Sciatic nerve (tissue), 2 donors: ENCODE results near the gene TMEM220. TPM values are rescaled to one million over a fixed set of nuclear protein-coding genes. Genes with fewer than 3 reads are reported as not detected.
A peak's percentile ranks its signal among the peaks of the same experiment; 100 is the strongest.

Experiments
- ATAC-seq: fragments of 200-7000 bp; cut with Tn5 transposase; one replicate; pipeline ENCODE4 v1.9.1; 2020; ENCODE audit warnings: mild to moderate bottlenecking, moderate library complexity
- DNase-seq: peaks from one replicate; pipeline ENCODE4 v3.0.0-alpha.2; 2020; ENCODE audit warnings: low spot score
- intact Hi-C: fragments of 100-400 bp; cut with DNase I; formaldehyde crosslinking; loops from one replicate; pipeline ENCODE4 v1.14.2; 2022
- total RNA-seq: library from RNA; stranded (reverse); fragmentation: NEBNext Ultra II Directional; extraction: Animal tissue kit (Norgen Biotek cat#: 25700); gene quantifications from one replicate; pipeline ENCODE4 v1.2.1, GENCODE V29; 2021
- donor health status: DM: no; HTN: no; CAD: no.
- donor health status: DM: no; HTN: no; CAD: no.

Gene TMEM220
- total RNA-seq: 10.3 TPM

DNA sequence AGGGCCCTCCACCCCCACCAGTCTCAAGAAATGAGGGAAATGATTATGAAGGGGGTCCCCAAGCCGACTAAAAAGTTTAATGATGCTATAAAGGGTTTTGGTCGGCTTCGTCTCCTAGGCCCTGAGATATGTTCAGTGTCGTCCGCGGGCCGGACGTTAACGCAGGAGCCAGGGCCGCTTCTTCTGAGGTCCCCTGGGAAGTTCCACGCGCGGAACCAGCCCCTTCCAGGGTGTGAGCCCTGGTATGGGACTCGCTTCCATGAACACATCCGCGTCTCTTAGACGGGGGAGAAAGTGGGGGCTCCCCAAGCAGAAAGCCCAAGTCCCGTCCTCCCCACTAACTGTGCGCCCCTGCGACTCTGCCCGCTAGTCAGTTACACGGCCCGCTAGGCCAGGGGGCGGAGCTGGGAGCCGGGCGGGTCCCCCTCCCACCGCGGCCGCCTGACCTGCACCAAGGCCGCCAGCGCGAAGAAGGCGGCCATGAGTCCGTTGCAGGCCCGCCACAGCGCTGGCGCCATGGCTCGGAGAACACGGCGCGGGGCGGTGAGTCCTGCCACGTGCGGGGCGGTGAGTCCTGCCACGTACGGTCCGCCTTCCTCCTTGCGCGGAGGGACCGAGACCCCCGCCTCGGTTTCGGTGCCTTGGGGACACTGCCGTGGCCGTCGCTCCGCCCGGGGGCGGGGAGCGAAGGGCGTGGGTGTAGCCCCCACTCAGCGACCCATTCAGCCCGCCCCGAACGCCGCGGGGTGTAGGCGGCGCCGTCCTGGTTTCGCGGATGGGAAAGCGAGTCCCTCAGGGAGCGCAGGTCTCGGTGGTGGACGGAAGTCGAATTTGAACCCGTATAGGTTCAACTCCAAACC lies at the start of gene TMEM220:
TSS of gene TMEM220 (minus strand) at position 690 of the 860 bp plus-strand sequence. CDS start at position 518, 172 bp downstream.
- intact Hi-C loops: no loop called here
- DNase-seq (peak; percentile 87), ATAC-seq (peak; percentile 94)

GRCh38 chr17:10779609-10780008 lies 49.8 kb upstream of the TMEM220 start:
- ATAC-seq: no peak
- intact Hi-C loops: no loop called here
- DNase-seq: no peak

DNA sequence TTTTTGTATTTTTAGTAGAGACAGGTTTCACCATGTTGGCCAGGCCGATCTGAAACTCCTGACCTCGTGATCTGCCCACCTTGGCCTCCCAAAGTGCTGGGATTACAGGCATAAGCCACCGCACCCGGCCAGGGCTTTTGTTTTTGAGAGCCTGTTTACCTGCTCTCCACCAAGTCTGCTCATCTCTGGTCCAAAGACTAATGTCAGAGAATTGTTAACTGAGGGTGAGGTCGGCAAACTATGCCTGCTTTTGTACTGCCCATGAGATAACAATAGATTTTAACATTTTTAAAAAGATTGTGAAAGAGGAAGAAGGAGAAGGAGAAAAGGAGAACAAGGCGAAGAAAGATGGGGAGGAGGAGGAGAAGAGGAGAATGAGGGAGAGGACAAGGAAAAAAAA lies 48.1 kb upstream of the TMEM220 start:
- ATAC-seq (no peak), DNase-seq (no peak)
- intact Hi-C loops: no loop called here

- no peak for DNase-seq
- intact Hi-C loops: no loop called here
- ATAC-seq: no peak
Measured at GRCh38 chr17:10777131-10777807, 47.4 kb upstream of the TMEM220 start.

- ATAC-seq: no peak
- intact Hi-C loops: no loop called here
Measured at GRCh38 chr17:10776381-10776780, 46.6 kb upstream of the TMEM220 start.

DNA sequence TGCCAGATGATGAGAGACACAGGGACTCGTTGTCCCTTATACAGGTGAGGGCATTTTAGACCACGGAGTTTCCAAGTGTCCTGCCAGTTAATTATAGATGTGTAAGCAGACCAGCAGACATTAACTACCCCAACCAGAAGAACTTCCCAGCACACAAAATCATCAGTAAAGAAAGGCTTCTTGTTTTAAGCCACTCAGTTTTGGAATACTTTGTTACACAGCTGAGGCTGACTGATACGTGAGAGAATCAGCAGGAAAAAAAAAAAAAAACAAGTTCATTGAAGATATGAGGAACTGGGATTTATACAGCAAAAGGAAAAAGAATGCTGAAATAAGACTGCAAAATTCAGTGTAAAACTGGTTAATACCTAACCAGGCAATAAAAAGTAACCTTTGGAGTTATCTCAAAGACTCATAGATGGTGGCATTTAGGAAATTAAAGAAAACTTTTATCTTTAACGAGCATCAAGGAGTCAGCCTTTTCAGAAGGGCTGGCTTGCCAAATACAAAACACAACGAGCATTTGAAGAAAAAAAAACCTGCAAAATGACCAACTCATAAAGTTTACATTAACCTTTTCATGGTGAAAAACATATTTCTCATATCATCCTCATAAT lies 46.0 kb upstream of the TMEM220 start:
- DNase-seq (no peak), ATAC-seq (no peak)
- intact Hi-C loops: no loop called here

More at GRCh38 chr17:10776381-10776780, 46.6 kb upstream of the TMEM220 start:
- no peak for DNase-seq

DNA sequence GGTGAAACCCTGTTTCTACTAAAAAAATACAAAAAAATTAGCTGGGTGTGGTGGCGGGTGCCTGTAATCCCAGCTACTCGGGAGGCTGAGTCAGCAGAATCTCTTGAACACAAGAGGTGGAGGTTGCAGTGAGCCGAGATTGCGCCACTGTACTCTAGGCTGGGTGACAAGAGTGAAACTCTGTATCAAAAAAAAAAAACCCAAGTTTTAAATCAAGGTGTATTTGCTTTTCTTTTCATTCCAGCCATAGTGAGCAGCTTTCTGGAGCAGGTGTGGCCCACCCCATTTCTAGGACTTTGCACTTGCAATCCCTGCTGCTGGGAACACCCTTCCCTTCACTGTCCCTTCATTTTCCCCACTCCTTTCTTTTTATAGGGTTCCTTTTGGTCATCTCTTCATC lies 45.2 kb upstream of the TMEM220 start:
- ATAC-seq: no peak
- intact Hi-C loops: no loop called here

GRCh38 chr17:10773391-10773790 lies 43.6 kb upstream of the TMEM220 start:
- DNase-seq: no peak
- intact Hi-C loops: no loop called here
- ATAC-seq: no peak

More for the DNA sequence above, 45.2 kb upstream of the TMEM220 start:
- DNase-seq: no peak

DNA sequence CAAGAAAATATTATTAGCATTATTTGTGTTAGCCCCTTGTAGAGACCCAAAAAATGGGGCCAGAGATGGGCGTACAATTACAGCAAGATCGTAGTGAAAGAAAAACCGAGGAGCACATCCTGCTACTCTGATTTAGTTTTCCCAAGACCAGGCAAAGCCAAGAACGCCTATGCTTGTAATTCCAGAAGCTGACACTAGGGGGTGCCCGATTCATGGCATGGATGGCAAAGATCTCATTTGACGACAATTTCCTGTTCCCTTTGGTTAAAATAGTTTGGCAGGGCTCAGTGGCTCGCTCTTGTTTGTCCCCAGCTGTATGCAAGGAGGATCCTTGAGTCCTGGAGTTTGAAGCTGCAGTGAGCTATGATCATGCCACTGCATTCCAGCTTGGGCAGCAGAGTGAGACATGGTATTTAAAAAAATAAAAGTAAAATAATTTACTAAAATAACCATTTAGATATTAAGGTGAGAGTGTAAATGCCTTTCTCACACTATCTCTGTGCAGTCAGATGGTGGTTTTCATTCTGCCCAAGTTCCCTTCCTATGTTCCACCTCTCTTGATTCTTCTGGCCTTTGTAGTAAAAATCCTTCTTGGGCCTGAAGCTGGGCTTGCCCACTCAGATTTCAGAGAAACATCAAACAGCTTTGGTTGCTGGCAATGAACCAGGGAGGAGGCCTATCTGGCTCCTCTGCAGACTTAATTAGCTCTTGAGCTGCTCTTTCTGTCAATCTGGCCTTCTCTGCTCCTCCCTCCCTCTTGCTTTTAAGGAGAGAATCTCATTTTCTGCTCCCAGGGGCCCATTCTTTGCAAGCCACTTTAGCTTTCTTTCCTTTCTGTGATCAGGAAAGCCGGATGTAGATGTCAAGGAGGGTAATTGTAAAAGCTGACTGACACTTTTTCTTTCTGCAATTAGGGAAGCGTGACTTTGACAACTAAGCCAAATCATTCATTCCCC lies 42.9 kb upstream of the TMEM220 start:
- intact Hi-C loops: no loop called here
- ATAC-seq: no peak
- no peak for DNase-seq

DNA sequence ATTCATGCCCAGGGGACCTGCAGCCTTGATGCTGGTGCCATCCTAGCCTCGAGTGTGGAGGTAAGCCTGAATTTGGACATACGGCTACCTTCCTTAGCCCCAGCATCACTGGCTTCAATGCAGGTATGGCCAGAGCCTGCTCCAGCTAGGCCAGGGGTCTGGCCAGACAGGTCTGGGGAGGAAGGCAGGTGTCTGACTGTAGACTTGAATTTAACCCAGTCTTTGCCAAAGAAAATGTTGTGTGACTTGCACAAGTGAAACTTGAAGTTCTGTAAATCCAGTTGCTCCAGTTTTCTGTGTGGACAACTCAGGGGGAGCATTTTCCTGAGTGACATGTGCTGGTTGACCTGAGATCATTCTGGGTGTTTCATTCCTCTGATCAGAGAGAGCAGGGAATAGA lies 41.3 kb upstream of the TMEM220 start:
- intact Hi-C loops: no loop called here
- ATAC-seq: no peak
- DNase-seq: no peak

- intact Hi-C loops: no loop called here
- DNase-seq (no peak), ATAC-seq (no peak)
Measured at GRCh38 chr17:10769840-10770239, 40.0 kb upstream of the TMEM220 start.

DNA sequence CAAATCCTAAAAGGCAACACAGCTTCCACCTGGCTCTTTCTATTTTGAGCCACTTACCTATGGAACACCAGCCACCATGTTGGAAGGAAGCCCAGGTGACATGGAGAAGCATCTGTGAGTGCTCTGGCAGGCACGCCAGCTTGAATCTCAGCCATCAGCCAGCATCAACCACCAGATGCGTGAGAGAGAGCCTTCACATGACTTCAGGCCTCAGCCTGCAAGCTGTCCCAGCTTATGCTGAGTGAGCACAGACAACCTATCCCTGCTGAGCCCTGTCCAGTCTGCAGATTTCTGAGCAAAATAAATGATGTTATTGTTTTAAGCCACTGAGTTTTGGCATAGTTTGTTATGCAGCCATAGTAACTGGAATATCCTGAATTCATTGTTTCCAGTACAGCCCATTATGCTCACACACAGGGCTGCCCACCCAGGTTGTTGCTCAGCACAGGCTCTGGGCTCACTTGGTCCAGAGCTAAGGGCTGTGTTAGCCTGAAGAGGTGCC lies 39.0 kb upstream of the TMEM220 start:
- intact Hi-C loops: no loop called here
- no peak for DNase-seq
- peak; percentile 24 for ATAC-seq

DNA sequence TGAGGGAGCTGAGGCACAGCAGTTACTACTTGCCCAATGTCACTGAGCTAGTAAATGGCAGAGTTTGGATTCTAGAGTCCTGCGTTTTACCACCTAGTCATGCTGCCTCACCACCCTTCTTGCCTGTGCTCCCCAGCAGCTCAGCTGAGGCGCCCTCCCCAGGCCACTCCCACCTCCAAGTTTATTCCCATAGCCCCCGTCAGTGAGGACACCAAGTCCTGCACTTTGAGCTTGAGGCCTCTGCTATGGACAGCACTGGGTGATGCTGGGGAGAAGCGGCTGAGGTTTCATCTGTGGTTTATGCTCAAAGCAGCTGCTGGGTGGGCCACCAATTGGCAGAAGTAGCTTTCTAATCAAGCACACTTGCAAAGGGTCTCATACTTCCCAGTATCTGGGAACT lies 37.4 kb upstream of the TMEM220 start:
- ATAC-seq: no peak
- intact Hi-C loops: no loop called here
- DNase-seq: no peak

DNA sequence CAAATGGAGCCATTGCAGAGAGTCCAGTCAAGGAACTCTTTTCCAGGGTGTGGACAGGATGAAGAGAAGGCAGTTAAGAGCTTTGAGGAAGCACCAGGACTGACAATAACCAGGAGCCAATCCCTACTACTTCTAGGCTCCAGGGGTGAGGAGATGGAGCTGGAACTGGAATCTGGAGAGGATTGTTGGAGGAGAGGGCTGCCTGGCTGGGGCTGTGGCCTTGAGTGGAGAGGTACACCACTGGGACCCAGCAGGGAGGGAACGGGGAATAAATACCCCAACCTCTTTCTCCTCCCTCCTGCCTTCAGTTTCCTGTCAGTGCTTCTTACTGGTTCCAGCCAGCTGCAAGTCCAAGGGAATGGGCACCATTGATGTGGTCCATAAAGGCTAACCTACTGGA lies 32.2 kb upstream of the TMEM220 start:
- DNase-seq (no peak), ATAC-seq (no peak)
- intact Hi-C loops: no loop called here

DNA sequence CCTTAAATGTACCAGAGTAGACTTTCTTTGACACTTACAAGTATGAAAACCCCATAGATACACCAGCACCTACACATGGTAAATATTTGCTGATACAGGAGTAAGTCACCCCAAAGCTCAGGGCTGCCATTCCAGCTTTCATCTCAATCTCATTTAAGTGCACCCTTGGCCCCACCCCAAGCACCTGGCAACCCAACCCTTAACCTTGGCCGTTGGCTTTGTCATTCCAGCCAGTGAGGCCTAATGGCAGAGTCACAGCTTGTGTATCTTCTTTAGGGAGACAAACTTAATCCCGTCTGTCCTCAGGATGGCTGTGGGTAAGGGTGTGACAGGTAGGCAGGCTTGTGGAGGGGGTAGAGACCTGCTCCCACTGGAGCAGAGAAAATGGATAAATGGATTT lies 31.5 kb upstream of the TMEM220 start:
- intact Hi-C loops: no loop called here
- no peak for ATAC-seq
- no peak for DNase-seq

DNA sequence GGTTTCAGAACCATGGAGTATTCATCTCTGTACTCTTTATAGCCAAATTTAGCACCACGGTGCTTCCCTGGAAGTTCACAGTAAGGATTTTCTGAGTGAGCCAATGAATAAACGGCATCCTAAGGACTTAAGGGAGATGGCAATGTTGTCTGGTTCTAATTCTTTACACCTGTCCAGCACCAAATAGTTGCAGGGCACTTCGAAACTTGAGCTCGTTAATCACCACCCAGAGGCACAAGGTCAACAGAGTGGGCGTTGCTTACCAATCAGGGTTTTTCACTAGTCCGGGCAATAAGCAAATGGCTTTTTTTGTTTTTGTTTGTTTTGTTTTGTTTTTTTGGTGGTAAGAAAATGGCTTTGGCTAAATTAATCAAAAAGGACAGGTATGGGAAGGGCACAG lies 28.2 kb upstream of the TMEM220 start:
- ATAC-seq: no peak
- no peak for DNase-seq
- intact Hi-C loops: no loop called here

GRCh38 chr17:10757647-10758046 lies 27.8 kb upstream of the TMEM220 start:
- DNase-seq (no peak), ATAC-seq (no peak)
- intact Hi-C loops: no loop called here

DNA sequence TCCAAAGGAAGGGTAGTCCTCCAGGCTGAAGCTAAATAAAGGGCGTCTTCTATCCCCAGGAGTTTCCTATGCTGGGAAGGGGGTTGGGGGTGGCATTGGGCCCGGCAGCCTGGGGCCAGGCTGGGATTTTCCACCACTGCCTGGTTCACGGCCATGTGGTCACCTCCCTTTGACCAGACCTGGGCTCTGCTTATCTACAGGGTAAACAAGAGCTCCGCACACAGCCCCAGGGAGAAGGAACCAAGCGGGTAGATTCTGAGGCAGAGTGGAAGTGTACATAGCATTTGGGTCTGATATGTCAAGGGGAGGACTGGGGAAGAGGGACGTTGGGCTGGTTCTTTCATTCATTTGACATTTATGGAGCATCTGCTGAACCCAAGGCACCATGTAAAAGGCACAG lies 27.2 kb upstream of the TMEM220 start:
- intact Hi-C loops: no loop called here
- DNase-seq (no peak), ATAC-seq (no peak)

DNA sequence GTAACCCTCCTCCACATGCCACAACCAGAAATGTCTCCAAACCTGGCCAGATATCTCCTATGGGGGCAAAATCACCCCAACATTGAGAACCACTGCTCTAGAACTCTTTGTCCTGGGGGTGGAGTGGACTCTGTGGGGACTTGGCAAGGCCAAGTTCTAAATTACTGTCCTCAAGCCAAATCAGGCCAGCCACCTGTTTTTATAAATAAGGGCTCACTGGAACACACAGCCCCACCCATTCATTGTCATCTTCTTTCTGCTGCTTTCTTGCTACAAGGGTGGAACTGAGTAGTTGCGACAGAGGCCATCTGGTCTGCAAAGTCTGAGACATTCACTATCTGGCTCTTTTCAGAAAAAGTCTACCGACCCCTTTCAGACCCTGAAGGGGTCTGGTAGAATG lies 26.8 kb upstream of the TMEM220 start:
- ATAC-seq (no peak), DNase-seq (no peak)
- intact Hi-C loops: no loop called here
